NCI-H146 treated with DMSO at 0.1 percent for 48 hours (cell line): ENCODE data around the gene ECI1.
A peak's percentile ranks its signal among the peaks of the same experiment; 100 is the strongest.
"Not testable (repeated sequence)": the region's sequence is repeated elsewhere in the genome, so short reads cannot be mapped to it uniquely, and the experiment has no call there.

Experiments used
- DNase-seq: peaks from one replicate; lab custom pipeline; 2025; ENCODE audit not compliant: unreplicated experiment; lab: John Stamatoyannopoulos, UW

The ECI1 gene

DNA sequence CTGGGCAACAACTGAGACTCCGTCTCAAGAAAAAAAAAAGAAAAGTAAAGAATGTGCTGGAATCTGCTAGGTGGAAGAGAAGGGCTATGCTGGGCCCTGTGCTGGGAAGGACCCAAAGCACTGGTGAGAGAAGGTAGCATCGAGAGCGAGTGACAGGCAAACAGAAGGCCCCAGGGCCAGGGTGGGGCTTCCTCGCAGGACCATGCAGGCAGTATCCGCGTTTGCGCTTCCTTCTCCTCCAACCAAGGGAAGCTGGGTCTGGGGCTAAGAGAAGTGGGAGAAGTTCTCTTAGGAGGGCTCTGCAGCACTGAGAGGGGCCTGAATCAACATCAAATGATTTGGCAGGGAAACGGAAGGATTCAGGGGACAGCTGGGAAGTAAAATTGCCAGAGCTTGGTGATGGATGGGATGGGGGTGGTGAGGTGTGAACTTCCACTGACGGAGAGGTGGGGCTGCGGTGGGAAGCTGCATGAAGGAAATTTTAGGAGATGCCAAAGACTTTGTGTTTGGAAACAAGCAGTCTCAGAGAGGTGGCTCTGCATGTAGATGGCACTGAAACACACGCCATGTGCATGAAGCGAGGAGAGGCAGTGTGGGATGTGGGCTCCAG lies 5.2 kb upstream of the ECI1 start:
- no peak for DNase-seq

DNA sequence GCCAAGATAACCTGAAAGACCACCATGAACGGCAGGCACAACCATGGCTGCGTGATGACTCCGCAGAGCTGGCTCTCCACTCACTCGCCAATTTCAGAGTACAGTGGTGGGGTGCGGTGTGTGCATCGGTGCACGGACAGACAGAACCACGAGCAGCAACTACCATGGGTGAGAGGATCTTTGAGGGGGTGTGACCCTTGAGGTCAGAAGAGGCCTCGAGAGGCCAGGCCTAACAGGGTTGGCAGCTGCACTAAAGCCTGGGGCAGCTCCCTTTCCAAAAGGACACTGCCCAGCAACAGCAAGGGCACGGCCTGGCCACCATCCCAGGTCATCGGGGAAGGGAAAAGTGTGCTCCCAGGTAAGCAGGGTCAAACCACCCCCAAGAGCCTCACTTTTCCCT lies 1.9 kb upstream of the ECI1 start:
- DNase-seq, result no peak

DNA sequence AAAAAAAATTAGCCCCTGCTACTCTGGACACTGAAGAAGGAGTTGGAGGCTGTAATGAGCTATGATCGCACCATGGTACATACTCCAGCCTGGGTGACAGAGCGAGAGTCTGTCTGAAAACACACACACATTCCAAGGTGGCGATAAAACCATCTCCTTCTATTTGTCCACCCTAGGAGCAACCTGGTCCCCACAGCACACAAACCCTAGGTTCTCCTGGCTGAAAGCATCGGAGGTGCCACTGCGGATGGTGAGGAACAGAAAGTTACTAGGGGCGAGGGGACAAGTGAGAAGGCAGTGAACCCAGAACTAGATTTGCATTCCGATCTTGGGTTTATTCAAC lies 1.4 kb upstream of the ECI1 start:
- DNase-seq, result no peak

DNA sequence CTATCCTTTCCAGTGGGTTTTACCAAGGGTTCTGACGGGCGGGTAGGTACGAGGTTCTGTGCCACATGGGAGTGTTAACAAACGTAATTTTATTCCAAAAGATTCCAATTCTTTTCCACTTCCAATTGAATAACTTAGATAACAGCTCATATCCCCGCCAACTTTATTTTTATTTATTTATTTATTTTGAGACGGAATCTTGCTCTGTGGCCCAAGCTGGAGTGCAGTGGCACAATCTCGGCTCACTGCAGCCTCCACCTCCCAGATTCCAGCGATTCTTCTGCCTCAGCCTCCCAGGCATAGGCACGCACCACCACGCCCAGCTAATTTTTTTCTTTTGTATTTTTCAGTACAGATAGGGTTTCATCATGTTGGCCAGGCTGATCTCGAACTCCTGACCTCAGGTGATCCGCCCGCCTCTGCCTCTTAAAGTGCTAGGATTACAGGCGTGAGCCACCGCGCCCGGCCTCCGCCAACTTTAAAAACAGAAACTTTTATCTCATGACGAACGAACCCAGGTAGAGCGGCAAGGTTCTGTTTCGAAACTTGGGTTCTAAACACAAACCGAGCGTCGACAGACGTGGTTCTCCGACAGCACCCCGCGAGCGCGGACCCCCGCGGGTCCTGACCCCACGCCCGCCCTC lies 613 bp downstream of the ECI1 start:
- peak; percentile 57 for DNase-seq

DNA sequence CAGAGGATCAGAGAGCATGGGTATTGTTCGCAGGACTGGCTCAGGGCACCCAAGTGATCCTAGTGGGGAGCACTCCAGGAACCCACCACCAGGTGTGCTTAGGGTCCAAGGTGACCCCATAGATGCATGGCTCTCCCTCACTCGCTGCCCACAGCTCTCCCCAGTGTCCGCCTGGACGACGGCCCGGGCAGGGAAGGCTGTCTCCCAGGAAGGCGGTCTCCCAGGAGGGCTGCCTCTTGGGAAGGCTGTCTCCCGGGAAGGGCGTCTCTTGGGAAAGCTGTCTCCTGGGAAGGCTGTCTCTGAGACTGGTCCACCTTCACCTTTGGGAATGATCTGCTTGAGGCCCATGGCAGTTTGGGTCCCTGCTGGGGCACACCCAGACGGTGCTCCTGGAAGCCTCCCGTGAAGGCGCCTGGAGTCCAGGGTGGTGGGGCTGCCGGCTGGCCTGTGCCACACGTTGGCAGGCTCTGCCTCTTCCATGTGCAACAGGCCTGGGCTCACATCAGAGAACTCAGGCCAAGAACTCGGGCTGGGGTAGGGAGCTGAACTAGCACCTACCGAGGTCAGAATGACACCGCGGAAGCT lies 5.0 kb downstream of the ECI1 start:
- DNase-seq, result no peak

DNA sequence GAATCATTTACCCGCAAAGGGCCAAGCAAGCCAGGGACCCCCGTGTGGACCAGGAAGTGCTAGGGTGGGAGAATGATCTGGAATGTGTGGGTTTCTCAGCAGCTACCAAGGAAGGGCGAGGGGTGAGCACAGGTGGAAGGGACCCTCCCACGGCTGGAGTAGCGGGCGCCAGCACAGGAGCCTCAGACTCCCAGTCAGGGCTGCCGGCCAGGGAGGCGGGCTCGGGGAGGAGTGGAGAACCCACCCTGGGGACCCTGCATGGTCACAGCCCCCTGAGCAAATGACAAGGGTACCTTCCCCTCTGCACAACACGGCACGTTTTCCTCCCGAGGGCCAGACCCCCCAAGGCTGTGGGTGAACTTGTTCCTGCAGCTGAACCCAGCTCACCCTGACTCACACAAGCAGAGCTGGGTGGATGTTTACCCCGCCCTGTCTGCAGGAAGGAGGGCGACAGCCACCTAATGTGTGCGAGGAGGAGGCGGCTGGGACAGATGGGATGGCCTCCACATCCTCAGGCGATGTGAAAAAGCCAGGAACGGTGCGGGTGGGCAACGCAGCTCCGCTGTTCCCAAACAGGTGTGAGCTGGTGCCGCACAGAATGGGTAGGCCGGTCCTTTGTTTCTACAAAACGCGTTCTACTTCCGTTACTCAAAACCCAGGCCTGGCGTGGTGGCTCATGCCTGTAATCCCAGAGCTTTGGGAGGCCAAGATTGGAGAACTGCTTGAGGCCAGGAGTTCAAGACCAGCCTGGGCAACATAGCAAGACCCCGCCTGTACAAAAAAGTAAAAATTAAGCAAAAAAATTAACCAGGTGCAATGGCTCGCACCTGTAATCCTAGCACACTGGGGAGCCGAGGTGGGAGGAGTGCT lies 6.2 kb downstream of the ECI1 start:
- DNase-seq, result no peak

DNA sequence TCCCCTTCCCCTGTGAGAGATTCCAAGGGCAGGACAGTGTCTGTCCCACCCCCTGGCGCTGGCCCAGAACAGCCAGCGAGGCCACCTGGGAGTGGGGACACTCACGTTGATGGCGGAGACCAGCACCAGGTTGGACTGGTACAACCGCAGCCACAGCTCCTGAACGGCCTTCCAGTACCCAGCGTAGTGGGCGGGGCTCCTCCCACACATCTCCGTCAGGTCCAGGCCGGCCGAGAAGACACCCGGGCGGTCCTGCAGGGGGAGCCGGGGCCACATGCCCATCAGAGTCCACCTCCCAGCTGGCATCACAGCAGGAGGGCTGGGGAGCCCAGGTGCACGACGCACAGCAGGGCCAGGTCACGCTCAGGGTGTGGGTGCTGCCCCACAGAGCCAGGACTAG lies 7.1 kb downstream of the ECI1 start:
- DNase-seq, result no peak

DNA sequence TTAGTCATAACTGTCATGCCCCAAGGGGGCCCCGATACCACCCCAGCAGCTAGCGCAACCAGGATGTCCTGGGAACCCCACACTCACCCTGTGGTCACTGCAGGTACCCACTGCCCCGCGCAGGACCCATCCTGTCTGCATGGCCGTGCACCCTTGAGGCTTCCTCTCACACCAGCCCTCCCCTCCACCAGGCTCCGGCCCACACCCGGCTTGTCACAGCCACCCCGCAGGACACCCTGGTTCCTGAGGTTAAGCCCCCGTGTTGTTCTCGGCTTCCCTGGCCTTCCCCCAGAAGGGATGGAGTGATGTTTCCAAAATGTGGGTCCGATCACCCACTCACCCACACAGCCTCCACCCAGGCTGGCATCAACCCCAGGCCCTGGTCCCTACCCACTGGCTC lies 7.6 kb downstream of the ECI1 start:
- no peak for DNase-seq

DNA sequence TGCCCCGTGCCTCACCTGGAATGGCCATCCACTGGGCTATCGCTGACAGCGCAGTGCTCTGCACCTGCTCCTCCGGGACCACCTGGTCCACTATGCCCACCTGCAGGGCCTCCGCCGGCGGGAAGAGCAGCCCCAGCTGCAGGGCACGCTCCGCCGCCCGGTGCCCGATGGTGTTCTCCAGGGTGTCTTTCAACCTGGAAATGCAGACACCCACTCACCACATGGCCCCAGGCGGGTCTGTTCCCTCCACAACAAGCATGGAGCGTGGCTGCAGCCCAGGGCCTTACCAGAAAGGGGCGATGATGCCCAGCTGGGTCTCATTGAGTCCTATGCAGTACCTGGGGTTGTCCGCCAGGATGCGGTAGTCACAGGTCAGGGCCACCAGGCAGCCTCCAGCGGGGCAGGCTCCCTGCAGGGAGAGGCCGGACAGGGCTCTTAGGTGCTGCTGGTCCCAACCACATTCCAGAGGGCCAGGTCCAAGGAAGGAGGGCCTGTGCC lies 8.3 kb downstream of the ECI1 start:
- no peak for DNase-seq

DNA sequence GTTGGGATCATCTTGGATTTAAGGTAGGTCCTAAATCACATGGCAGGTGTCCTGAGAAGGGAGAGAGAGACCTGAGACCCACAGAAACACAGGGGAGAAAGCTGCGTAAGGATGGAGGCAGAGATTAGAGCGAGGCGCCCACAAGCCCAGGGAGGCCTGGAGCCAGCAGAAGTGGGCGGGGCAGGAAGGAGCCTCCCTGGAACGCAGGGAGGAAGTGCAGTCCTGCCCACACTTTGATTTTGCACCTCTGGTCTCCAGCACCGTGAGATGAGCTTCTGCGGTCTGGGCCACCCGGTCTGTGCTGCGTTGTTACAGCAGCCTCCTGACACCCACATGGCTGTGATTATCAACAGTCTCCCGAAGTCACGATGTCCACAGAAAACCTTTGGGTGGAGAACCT lies 8.8 kb downstream of the ECI1 start:
- DNase-seq, result no peak

DNA sequence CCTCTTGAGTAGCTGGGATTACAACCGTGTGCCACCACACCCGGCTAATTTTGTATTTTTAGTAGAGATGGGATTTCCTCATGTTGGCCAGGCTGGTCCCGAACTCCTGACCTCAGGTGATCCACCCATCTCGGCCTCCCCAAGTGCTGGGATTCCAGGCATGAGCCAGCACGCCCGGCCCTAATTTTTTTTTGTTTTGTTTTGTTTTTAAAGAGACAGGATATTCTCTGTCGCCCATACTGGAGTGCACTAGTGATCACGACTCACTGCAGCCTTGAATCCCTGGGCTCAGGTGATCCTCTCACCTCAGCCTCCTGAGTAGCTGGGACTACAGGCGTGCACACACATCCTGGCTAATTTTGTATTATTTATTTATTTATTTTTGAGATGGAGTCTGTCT lies 11.1 kb downstream of the ECI1 start:
- not testable (repeated sequence) for DNase-seq

DNA sequence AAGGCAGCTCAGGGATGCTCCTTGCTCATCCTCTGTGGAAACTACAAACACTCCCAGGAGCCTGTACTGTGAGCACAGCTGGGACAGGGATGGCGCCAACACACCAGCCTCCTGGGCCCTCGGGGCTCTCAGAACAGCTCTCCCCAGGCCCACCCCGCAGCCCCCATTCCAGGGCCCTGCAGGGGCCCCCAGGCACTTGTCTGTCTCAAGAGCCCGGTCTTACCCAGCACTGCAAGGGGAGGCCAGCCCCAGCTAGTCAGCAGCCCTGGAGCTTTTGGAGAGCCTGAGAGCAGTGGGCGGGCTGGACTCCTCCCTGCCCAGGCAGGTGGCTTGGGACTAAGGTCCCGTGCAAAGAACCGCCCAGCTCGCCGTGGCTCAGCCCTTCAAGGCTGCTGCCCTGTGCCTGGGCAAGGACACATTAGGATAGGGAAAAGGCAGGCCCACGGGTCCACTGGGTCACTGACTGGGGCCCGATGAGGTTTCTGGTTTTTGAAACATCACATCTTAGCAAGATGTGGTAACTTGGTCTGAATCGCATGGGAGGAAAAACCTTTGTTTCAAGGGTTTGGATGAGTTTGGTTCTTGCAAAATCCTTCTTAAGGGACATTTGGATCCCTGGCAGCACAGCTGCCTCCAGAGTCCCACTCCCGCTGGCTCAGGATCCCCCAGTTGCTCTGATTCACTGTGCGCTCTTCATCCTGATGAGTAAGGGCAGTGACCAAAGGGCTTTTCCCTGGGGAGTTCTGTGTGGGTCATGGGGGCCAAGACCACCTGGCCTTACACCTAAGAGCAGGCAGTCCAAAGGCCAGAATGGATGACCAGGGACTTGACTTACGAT lies 12.3 kb downstream of the ECI1 start:
- DNase-seq, result no peak

DNA sequence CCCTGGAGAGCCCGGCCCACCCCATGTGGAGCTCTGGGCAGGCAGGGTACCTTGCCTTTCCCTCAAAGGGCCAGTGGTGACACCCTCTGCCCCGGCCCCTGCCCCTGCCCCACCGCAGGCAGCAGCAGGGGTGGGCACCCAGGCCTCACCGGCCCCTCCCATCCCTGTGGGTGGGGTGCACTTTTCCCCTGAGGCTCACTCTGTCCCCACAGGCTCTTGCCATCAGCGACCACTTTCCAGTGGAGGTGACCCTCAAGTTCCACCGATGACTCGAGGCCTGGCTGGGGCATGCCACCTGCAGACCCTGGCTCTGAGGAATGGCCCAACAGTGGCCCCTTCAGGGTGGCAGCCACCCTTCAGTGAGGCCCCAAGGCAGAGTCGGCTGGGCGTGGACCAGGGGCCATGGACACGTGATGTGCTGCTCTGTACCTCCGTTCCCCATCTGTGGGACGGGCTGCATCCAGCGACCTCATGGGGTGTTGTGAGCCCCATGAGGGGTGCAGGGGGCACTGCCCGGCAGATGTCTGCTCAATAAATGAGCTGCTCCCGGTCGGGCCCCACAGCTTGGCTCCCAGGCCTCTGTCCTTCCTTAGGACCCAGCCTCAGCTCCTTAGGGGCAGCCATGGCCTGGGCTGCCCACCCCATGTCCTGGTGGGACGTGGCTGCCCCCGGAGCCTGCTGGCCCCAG lies 13.1 kb downstream of the ECI1 start:
- DNase-seq, result no peak

DNA sequence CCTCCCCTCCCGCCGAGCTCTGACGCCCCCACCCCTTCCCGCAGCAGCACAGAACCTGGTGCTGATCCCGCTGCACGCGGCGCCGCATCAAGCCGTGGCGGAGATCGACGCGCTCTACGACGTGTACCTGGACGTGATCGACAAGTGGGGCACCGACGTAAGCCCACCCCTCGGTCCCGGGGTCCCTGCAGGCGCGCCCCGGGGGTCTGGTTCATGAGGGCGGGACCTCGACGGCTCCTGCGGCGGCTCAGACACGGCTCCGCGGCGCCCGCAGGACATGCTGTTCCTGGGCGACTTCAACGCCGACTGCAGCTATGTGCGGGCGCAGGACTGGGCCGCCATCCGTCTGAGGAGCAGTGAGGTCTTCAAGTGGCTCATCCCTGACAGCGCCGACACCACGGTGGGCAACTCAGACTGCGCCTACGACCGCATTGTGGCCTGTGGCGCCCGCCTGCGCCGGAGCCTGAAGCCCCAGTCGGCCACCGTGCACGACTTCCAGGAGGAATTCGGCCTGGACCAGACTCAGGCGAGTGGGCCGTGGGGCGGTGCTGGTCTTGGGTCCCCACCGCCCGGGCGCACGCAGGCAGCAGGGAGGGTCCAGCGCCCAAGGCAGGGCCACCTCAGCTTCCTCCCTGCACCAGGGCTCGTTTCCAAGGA lies 13.8 kb downstream of the ECI1 start:
- no peak for DNase-seq

DNA sequence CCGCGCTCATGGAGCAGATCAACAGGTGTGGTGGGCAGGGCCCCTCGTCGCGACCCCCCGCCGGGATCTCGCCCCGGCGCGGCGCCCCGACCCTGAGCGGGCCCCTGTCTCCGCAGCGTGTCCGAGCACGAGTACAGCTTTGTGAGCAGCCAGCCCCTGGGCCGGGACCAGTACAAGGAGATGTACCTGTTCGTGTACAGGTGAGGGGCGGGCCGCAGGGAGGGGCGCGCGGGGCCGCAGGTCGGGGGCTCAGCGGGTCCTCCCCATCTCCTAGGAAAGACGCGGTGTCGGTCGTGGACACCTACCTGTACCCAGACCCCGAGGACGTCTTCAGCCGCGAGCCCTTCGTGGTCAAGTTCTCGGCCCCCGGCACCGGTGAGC lies 14.3 kb downstream of the ECI1 start:
- DNase-seq, result no peak

DNA sequence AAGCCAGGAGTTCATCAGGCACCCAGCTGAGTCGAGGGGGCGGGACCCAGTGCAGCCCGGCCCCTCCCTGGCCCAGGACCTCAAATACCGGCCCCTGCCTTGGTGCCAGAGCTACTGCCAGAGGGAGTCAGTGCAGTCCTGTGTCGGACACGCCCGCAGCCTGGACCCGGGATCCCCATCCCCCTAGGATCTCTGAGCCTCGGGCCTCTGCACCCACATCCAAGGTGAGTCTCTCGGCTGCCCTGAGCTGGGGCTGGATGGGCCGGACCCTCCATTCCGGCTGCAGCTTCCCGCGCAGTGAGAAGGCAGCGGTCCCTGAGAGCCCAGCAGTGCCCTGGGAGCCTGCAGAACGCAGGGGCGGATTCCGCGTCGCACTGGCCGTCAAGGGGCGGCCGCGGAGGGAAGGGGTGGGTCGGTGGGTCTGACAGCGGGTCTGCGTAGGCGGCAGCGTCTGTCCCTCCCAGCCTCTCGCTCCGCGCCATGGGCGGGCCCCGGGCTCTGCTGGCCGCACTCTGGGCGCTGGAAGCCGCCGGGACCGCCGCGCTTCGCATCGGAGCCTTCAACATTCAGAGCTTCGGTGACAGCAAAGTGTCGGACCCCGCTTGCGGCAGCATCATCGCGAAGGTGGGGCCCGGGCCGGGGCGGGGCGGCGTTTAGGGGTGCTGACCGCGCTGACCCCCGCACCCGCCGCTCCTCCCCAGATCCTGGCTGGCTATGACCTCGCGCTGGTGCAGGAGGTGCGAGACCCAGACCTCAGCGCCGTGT lies 14.9 kb downstream of the ECI1 start, which contains the start of gene DNASE1L2:
TSS of gene DNASE1L2 (plus strand) at position 108 of the 765 bp plus-strand sequence. CDS start at position 481, 373 bp downstream.
- DNase-seq, result no peak

DNA sequence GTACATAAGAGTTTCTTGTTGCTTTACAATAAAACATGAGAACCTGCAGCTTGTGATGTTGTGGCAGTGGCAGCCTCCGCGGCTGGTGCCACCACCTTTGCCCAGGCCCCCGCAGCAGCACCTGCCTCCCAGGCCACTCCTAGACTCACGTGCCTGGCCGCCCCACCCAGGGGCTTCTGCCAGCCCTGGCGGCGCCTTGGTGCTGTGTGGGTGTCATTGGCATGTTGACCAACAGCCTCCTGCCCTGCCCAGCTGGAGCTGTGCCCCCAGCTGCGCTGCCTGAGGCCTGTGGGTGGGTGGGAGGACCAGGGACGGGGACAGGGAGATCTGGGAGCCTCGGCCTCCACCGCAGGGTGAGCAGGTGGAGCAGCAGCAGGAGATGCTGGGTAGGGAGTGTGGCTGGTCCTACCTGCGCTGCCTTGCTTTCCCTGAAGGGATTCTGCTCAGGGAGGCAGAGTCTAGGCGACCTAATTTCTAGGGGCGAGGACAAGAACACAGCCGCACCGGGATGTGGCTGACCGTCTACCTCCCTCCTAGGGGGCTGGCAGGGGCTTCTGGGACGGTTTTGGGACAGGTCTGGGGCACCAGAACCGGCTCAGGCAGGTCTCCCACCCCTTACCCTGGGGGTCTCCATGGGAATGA lies 15.6 kb downstream of the ECI1 start:
- DNase-seq, result no peak

DNA sequence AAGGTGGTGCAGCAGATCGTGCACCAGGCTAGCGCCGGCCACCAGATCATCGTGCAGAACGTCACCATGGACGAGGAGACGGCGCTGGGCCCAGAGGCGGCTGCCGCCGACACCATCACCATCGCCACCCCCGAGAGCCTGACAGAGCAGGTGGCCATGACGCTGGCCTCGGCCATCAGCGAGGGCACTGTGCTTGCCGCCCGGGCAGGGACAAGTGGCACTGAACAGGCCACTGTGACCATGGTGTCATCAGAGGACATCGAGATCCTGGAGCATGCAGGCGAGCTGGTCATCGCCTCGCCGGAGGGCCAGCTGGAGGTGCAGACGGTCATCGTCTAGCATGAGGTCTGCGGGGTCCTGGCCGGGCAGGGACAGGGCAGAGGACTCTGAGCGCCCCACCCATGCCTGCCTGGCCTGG lies 16.1 kb downstream of the ECI1 start:
- no peak for DNase-seq

DNA sequence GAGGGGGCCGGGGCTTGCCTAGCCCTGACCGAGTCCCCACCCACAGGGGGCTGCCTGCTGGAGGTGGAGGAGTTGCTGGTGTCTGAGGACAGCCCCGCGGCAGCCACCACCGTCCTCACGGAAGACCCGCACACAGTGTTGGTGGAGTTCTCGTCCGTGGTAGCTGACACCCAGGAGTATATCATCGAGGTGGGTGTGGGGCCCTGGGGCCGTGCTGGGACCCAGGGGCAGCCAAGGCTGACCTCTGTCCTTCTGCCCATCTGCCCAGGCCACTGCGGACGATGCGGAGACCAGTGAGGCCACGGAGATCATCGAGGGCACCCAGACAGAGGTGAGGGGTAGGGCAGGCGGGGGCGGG lies 16.6 kb downstream of the ECI1 start:
- DNase-seq, result no peak
